Stimulated activated CD8-positive, alpha-beta memory T cell treated with anti-CD3 and anti-CD28 coated beads, Interleukin-7, amount 100 ng/mL, for 24 hours (primary cell): ENCODE measurements around the gene GPR160.

Experiments used
- DNase-seq: peaks from one replicate; pipeline ENCODE4 v3.0.0-alpha.2; 2020; ENCODE audit warnings: low read depth

GPR160 gene

DNA sequence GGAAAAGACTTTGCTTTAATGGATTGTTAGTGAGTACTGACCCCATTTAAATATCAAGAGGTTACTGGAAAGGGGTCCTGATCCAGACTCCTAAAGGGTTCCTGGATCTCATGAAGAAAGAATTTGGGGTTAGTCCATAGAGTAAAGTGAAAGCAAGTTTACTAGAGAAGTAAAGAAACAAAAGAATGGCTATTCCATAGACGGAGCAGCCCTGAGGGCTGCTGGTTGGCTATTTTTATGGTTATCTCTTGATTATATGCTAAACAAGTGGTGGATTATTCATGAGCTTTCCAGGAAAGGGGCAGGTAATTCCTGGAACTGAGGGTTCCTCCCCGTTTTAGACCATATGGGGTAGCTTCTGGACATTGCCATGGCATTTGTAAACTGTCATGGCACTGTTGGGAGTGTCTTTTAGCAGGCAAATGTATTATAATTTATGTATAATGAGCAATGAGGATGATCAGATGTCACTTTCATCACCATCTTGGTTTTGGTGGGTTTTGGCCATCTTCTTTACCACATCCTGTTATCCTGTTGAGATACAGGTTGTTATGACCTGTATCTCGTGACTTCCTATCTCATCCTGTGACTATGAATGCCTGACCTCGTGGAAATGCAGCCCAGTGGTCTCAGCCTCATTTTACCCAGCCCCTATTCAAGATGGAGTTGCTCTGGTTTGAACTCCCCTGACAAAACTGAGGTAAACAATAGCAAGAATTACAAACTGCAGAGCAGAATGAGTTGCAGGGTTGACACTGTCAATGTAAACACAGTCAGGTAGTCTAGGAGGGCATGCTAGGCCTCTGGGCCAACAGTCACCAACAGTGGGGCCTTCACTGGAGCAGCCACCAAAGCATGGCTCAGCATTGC lies 10.3 kb upstream of the GPR160 start:
- DNase-seq, result no peak

DNA sequence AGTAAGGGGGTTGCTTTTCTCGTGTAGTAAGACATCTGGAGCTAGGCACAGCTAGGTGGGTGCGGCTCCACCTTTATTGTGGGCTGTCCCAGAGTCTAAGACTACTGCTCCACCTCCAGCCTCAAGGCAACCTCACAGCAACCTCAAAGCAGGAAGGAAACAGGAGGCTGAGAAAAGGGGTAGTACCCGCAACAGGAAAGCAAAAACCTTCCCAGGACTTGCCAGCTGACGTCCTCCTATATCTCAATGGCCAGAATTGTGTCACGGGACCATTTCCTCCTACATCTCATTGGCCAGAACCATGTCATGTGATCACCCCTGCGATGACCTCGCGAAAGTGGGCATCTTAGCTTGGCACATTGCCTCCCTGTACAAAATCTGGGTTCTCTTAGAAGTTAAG lies 4.3 kb upstream of the GPR160 start:
- DNase-seq, result no peak

DNA sequence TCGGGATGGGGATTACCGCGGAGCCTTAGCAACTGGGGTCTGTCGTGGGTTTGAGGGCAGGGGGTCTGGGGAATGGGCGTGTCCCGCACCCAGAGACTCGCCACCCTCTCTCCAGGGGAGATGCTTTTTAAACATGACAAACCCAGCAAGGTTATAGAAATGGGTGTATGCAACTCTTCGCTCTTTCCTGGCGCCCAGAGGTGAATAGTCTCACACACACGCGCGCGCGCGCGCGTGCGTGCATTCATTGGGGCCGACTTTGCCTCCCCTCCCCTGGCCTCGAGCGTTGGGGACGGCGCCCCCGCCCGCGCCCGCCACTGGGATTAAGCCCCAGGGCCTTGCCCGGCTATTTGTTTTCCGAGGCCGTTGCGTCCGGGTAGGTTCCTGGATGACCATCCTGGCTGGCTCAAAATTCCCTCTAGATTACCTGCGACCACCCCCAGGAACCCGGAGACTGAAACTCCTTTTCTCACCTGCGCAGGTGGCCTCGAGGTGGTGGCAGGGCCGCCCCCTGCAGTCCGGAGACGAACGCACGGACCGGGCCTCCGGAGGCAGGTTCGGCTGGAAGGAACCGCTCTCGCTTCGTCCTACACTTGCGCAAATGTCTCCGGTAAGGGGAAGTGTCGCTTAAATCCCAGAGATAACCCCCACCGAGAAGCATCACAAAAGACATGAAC lies 777 bp downstream of the GPR160 start:
- no peak for DNase-seq

DNA sequence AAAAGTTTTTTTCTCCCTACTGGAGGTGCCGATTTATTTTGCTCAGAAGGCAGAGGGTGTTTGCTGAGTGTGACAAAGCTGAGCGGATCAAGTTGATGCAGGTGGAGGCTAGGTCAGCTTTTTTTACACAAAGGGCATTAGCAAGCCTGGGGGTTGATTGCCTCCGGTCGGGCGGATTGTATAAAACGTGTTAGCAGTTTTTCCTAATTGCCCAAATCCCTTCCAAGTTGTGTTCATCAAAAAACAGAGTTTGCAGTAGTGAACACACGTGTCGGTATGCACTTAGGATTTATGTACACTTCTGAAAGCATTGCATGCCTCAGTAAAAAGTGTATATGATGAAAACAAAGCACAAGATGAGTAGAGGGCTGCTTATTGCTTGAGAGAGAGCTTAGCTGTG lies 2.6 kb downstream of the GPR160 start:
- DNase-seq, result no peak

DNA sequence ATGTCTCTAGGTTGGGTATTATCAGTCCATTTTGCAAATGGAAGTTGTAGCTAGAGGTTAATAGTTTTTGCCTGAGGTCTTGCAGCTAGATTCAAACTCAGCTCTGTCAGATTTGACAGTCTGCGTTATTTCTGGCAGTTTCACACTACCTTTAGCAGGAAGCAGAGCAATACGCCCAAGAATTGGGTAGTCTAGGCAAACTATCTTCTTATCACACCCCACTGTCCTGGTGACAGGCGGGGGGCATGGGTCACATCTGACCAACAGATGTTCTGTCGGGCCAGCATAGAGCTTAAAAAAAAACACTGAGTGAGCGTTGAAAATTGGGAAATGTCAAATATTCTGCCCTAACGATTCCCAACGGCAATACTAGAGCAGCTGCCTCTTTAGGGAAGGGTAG lies 5.7 kb downstream of the GPR160 start:
- no peak for DNase-seq

DNA sequence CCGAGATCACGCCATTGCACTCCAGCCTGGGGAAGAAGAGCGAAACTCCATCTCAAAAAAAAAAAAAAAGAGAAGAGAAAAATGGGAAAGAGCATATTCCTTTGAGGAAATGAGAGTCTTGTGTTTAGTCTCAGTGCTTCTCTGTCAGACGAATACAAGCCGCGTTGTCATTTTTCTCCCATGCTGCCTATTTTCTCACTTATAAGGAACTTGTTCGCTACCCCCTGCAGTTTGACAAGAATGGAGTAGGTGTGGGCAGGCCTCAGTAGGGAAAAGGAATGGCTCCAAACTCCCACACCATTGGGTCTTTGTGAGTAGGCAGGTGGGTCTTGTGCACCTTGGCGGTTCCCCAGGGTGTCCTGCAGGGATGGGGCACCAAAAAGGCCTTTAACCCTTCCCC lies 6.5 kb downstream of the GPR160 start:
- no peak for DNase-seq

DNA sequence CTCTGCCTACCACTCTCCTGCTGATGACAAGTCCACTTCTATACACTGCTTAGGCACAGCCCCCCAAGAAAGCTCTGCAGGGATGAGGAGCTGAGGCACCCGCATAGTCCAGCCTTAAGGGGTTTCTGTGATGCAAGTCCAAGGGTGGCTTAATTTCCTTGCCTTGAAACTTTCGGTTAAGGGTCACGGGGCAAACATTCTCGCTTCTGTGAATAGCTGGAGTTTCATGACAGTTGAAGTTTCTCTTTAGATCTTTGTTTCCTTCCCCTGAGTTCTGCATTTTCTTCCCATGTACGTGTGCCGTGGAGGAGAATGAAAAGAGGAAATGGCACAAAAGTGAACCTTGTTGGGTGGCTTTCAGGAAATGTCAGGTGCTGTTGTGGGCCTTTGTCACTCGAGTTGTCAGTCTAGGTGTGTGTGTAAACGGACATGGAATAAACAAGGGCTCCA lies 7.0 kb downstream of the GPR160 start:
- no peak for DNase-seq

DNA sequence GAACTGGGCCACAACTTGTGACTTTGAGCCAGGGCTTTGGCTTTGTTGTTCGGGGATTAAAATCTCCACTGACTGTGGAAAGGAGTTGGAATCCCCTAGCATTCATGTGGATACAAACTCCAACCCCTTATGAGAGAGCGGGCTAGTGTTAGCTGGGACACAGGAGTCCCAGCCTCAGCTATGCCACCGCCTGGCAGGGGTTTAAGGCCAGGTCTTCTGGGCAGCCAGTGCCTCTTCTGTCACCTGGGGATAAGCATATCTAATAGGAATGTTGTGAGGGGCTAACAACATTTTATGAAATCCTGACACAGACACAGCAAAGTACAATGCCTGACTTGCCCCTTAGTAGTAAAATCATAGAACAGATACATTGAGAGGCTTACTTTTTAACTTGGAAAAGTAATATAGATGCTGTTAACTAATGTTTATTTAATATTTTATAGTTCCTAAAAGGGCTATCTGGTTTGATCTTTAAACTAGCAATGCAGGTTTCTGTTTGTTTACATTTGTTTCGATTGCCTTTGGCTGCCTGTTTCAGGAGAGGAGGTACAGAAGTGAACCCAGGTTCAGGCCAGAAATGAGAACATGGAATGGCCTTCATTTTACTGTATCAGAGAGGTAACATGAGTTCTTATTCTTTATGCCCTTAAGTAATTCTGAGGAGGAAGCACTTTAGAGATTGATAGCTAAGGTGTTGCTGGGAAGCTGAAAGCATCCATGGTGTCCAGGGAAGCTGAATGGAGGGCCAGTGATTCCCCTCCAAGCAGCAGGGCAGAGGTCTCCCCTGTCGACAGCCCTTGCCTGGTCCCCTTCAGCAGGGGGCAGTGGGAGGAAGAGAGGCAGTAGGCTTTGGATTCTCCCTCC lies 8.7 kb downstream of the GPR160 start:
- no peak for DNase-seq

DNA sequence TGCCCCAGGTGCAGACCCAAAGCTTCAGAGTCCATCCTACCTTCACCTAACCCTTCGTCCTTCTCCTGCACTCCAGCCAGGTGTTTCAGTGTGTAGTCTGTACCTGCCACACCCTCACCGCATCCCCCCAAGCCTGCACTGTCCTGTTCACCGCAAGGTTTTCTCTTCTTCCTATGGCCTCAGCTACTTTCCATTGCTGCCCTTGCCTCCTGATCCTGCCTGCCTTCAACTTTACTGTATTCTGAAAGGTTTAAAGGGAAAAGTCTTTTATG lies 9.3 kb downstream of the GPR160 start:
- DNase-seq, result no peak

DNA sequence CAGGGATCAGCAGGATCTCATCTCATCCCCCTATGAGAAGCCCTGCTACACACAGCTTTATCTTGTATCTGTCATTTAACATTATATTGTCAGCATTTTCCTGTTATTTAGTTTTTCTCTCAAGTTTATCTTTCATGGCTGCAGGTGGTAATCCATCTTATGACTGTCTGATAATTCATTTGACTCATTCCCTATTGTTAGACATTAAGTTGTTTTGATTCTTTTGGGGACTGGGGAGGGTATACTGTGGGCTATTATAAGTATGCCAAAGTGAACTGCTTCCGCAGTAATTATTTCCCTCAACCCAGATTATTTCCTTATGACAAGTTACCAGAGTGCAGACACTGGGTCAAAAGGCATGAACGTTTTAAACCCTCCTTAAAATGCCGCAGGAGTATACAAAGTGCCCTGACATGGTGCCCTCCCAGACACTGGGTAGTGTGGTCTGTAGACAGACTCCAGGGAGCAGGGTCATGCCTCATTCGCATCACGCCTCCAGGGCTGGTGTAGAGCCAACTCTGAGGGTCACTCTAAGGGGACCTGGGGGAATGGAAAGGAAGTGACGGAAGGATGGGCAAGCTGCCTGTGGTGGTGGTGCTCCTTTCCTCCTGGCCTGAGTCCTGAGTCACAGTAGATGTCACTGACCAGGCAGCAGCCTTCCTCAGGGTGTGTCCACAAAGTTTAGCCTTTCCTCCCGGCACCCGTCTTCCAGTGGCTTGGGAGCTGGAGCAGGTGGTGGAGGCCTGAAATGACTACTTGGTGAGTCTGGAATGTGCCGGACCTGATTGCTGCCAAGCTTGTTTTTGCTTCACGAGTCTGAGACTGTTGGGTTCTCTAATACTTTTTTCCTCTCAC lies 11.6 kb downstream of the GPR160 start:
- DNase-seq, result no peak

DNA sequence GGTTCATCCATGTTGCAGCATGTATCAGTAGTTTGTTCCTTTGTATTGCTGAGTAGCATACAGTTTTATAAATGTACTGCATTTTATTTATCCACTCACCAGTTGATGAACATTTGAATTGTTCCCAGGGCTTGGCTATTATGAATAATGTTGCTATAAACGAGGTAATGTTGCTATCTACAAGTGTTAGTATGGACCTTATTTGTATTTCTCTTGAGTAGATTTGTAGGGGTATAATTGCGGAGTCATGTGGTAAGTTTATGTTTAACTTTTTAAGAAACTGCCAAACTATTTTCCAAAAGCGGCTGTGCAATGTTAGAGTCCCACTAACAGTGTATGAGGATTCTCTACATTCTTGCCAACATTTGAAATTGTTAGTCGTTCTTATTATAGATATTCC lies 13.0 kb downstream of the GPR160 start:
- no peak for DNase-seq

DNA sequence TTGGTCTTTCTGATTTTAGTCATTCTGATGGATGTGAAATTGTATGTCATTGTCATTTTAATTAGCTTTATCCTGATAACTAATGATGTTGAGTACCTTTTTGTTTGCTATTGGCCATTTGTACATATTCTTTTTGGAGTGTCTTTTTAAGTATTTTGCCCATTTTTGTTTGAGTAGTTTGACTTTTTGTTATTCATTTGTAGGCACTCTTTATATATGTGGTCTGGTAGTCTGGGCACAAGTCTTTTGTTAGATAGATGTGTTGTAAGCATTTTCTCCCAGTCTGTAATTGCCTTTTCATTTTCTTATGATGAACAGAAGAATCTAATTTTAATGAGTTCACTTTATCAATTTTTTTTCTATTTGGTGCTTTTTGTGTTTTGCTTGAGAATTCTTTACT lies 14.6 kb downstream of the GPR160 start:
- DNase-seq, result no peak

DNA sequence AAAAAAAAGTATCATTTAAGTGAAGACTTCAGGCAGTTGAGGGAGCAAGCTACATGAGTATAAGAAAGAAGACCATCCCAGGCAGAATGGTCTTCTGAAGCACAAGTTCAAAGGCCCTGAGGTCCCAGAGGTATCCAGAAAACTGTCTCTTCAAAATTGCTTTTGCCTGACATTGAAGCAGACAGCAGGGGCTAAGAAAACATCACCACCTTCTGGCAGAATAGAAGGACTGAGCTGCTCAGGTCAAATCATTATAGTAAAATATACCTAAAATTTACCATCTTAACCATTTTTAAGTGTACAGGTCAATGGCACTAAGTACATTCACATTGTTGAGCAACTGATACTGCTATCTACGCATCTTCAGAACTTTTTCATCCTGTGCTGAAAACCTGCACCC lies 16.4 kb downstream of the GPR160 start:
- DNase-seq, result no peak

DNA sequence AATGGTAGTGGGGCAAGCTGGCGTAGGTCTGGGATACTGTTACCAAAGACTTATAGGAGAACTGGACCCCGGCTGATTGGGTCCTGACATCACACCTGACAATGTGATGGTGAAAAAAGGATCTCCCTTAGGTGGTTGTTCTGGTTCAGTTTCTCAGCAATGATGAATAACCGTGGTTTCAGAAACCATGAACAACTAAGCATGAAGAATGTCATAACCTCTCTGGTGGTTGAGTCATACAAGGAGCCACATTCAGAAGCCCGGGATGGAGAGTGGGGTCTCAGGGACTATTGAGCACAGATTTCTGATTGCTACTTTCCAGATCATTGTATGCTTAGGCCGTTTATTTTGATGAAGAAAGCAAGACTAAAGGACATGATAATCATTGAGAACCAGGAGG lies 17.4 kb downstream of the GPR160 start:
- no peak for DNase-seq

DNA sequence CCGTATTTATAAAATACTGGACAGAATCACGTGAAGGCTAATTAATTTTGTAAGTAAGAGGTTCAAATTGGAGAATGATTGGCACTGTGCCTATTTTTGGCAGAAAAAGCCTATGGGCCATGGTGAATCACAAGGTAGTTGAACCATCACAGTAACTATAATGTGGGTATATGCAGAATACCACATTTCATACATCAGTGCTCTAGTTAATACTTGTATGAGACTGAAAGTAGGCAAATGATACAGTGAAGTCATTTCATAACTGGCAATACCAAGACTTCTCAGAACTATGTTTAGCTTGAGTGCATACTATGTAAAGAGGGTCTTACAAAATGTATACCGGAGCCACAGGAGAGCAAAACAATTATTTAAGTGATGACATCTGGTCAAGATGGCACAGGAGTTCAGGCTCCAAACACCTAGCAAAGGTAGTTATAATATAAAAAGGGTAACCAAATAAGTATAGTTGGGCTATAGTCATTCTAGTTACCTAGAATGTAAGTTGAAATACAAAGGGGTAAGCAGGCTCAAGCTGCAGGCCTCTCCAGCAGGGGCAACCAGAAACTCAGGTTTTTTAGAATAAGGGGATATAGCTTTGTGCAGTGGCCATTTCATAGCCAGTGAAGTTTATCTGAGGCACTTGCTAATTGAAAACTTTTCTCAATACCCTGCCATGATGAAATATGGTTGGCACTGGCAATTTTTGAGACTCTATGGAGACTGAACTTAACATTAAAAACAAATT lies 19.1 kb downstream of the GPR160 start:
- DNase-seq, result no peak

DNA sequence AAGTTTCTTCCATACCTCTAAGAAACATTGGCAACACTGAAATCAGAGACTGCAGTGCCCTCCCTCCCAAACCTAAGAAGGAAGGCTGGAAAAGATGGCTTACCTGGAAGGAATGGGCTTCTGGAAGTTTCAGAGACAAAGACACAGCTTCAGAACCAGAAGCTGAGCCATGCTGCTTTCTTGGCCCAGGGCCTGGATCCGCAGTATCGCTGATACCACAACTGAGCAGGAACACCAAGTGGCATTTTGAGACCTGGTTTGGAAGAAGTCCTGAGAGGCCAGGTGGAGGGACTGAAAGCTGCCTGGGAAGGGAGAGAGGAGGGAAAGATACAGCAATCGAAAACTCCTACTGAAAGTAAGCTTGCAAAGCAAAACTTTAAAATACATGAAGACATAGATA lies 19.8 kb downstream of the GPR160 start:
- no peak for DNase-seq

DNA sequence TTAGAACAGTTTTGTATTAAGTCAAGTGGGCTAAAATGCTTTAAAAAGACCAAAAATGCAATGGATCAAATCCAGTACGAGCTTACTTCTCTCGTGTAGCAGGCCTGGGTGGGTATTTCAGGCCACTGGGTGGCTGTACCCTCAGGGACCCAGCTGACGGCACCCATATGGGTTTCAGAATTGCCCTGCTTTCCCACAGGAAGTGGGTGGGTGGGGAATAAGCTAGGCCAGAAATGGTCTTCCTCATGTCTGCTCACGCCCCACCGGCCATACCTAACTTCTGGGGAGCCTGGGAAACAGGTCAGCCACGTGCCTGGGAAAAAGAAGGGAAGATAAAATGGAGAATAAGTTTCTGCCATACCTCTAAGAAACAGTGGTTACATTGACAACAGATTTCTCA lies 20.3 kb downstream of the GPR160 start:
- DNase-seq, result no peak

DNA sequence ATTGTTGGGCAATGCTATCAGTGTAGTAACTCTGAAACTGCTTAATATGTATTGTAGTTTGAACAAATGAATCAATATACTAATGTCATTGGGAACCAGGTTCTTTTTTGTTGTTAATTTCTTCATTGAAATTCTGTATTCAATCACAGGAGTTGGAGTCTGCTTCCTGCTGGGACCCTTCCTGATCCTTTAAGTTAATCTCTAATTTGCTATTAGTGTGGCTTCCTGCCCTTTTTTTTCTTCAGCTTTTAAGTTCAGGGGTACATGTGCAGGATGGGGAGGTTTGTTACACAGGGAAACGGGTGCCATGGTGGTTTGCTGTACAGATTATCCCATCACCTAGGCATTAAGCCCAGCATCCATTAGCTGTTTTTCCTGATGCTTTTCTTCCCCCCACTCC lies 21.7 kb downstream of the GPR160 start:
- no peak for DNase-seq

DNA sequence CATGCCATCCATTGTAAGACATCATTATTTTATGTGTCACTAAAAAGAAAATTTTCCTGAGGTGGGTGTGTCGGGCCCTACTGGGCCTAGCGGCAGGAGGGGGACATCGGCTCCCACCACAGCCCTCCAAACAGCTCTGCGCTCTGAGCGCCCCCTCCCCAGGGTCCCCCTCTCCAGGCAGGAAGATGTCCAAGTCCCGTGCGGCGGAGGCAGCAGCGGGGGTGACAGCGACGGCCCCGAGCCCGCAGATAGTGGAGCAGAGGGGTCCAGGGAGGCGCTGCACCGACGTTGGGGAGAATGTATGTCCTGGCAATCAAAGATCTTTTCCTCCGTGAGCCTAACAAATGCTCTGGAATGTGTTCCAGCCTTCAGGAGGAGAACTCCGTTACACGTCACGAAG lies 24.3 kb downstream of the GPR160 start:
- DNase-seq, result no peak

DNA sequence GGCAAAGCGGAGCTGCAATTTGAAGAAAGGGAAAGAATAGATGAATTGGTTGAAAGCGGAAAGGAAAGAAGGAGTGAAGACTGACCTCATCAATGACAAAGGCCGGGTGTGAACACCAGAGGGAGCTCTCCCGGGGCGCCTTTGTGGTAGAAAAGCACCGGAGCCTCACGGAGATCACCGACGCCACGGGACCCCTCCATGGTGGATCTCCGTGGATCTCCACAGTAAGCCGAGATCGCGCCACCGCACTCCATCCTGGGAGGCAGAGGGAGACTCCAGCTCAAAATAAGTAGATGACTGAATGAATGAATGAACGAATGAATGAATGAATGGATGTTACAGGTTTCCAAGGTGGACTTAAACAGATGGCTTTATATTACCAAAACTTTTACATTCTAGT lies 25.0 kb downstream of the GPR160 start:
- no peak for DNase-seq

DNA sequence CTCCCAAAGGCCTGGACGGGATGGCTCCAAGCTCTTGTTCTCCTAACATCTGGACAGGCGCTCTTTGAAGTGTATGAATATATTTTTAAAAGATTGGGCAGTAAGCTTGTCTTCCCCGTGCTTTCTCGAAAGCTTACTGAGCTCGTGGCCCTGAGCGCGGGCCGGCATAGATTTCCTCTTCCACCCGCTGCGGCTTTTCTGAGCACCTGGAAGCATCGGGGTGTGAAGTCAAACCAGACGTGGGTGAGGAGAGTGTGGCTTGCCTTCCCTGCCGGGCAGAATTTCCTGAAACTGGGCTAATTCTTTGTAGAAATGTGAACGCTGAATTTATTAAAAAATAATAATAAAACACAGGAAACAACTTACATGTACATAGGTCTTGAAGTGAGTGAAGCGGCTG lies 25.9 kb downstream of the GPR160 start:
- DNase-seq, result no peak
